ENCODE results near the gene LRRC66. TPM values are rescaled to one million over a fixed set of nuclear protein-coding genes. Genes with fewer than 3 reads are reported as not detected.

Gene LRRC66
- 0.09 TPM for polyA plus RNA-seq (2012; ENCODE audit: insufficient read length, low read depth)

GRCh38 chr4:52019936-52020657 lies at the start of gene LRRC66:
Gene LRRC66 (minus strand): TSS chr4:52020363. CDS start chr4:52017613, 2,750 bp downstream.
- TF ChIP-seq REST (IDR thresholded peaks at IDR 0.05; ENCODE audit: insufficient read depth in 1 of 2, low read depth in 2 of 2, low read length in 2 of 2) (no peak), TAF1 (IDR thresholded peaks at IDR 0.05; ENCODE audit: borderline replicate concordance, insufficient read depth, low read length) (no peak), FOXP2 (optimal IDR thresholded peaks at IDR 0.05; ENCODE audit: borderline replicate concordance, extremely low read depth, extremely low read length, insufficient read depth) (no peak), POLR2AphosphoS5 (IDR thresholded peaks at IDR 0.05; ENCODE audit: low read depth, low read length) (no peak), SIN3A (IDR thresholded peaks at IDR 0.05; ENCODE audit: borderline replicate concordance, insufficient read depth, low read length) (no peak)

- TF ChIP-seq FOXP2 (optimal IDR thresholded peaks at IDR 0.05; ENCODE audit: borderline replicate concordance, extremely low read depth, extremely low read length, insufficient read depth), result no peak
- no peak for TF ChIP-seq REST (IDR thresholded peaks at IDR 0.05; ENCODE audit: insufficient read depth in 1 of 2, low read depth in 2 of 2, low read length in 2 of 2)
- TF ChIP-seq POLR2AphosphoS5 (IDR thresholded peaks at IDR 0.05; ENCODE audit: low read depth, low read length), result no peak
- TF ChIP-seq TAF1 (IDR thresholded peaks at IDR 0.05; ENCODE audit: borderline replicate concordance, insufficient read depth, low read length), result no peak
- no peak for TF ChIP-seq SIN3A (IDR thresholded peaks at IDR 0.05; ENCODE audit: borderline replicate concordance, insufficient read depth, low read length)
These were observed 49.4 kb upstream of the LRRC66 start for GRCh38 chr4:52069571-52069970.

GRCh38 chr4:52059372-52059771 lies 39.2 kb upstream of the LRRC66 start:
- TF ChIP-seq TAF1 (IDR thresholded peaks at IDR 0.05; ENCODE audit: borderline replicate concordance, insufficient read depth, low read length), result no peak
- no peak for TF ChIP-seq SIN3A (IDR thresholded peaks at IDR 0.05; ENCODE audit: borderline replicate concordance, insufficient read depth, low read length)
- TF ChIP-seq REST (IDR thresholded peaks at IDR 0.05; ENCODE audit: insufficient read depth in 1 of 2, low read depth in 2 of 2, low read length in 2 of 2), result no peak
- TF ChIP-seq POLR2AphosphoS5 (IDR thresholded peaks at IDR 0.05; ENCODE audit: low read depth, low read length), result no peak
- no peak for TF ChIP-seq FOXP2 (optimal IDR thresholded peaks at IDR 0.05; ENCODE audit: borderline replicate concordance, extremely low read depth, extremely low read length, insufficient read depth)

- no peak for TF ChIP-seq REST (IDR thresholded peaks at IDR 0.05; ENCODE audit: insufficient read depth in 1 of 2, low read depth in 2 of 2, low read length in 2 of 2)
- no peak for TF ChIP-seq FOXP2 (optimal IDR thresholded peaks at IDR 0.05; ENCODE audit: borderline replicate concordance, extremely low read depth, extremely low read length, insufficient read depth)
- TF ChIP-seq SIN3A (IDR thresholded peaks at IDR 0.05; ENCODE audit: borderline replicate concordance, insufficient read depth, low read length), result no peak
- no peak for TF ChIP-seq TAF1 (IDR thresholded peaks at IDR 0.05; ENCODE audit: borderline replicate concordance, insufficient read depth, low read length)
These were observed 38.1 kb upstream of the LRRC66 start for GRCh38 chr4:52058275-52058674.

Data from PFSK-1 (cell line).